ENCODE measurements around the gene ZNF462. TPM values are rescaled to one million over a fixed set of nuclear protein-coding genes. Genes with fewer than 3 reads are reported as not detected.

The ZNF462 gene
- total and polyA plus RNA-seq, 4 donors = 1.3 to 24.0 (median 9.2) TPM

DNA sequence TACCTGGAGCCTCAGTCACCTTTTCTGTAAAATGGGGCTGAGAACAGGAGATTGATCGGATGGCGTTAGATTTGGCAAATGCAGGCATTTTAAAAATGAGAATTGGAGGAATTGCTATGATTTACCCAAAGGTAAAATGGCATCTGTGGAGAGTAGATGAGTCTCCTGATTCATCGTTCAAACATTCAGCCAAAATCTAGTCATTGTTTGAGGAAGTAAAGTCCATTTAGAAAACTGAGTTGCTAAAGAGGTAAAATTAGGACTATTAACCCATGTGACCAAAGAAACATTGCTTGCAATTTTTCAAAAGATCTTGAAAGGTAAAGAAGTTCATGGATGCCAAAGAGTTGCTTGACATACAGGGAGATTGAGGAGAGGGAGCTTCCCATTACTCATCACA lies 69.7 kb downstream of the ZNF462 start:
- Histone ChIP-seq H3K9me3 (ENCODE audit: control insufficient read depth, low read length) (no peaks in the 10 kb centered on the region), H3K36me3 (ENCODE audit: control insufficient read depth in 1 of 2, insufficient read depth in 2 of 2, low read length in 1 of 2) (peaks cover 0 to 5% of the 10 kb centered on the region in 2 donors), H3K4me3 (ENCODE audit: low read length in 2 of 2) (no peak overlapping the region), H3K4me1 (ENCODE audit: control insufficient read depth in 1 of 2, insufficient read depth in 2 of 2, low read length in 2 of 2) (no peaks in the 10 kb centered on the region), H3K27ac (ENCODE audit: low read depth in 1 of 2, low read length in 2 of 2) (no peak overlapping the region), H3K27me3 (ENCODE audit: control insufficient read depth in 1 of 2, insufficient read depth in 2 of 2, low read length in 1 of 2) (no peaks in the 10 kb centered on the region)
- 97 to 99% methylated on average over 3 of the region's 3 CpGs for WGBS, 2 donors
- no peak for ATAC-seq (ENCODE audit: low FRiP score)
- no peak for DNase-seq
- intact Hi-C loops (cut with DNase I) = no loop called here

- intact Hi-C loops (cut with DNase I) = no loop called here
Measured at GRCh38 chr9:106933470-106933869, 70.5 kb downstream of the ZNF462 start.

DNA sequence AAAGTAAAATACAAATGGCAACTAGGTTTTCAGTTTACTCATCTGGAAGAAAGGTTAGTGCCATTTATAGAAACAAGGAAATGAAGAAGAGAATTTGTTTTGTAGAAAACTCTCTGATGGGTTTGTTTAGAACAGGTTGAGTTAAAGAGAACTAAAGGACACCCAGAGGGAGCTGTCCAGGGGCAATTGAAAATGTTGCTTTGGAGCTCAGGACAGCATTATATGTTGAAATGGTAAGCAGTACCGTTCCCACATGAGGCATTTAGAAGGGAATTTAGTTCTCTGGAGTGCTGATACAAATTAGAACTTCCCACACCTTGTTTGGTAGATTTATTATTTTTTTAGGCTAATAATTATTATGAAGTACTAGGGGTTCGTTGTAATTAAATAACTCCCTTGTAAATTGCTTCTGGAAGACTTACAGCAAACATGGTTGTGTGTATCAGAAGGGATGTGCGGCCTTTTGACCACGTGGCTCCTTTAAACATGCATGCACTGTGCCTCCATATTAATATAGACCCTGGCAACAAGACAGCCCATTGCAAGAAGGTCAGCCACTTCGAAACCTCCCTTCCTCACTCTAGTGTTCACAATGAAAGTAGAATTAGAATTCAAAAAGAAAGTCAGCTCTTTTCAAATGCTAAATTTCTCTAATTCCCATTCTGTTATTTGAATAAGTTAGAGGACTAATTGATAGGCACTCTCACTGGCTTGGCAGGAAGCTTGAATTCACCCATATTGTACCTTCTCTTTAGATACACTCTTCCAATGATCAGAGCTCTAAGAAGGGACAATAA lies 71.7 kb downstream of the ZNF462 start:
- DNase-seq (no peak), ATAC-seq (ENCODE audit: low FRiP score) (no peak)
- H3K27me3 ChIP-seq (ENCODE audit: control insufficient read depth in 1 of 2, insufficient read depth in 2 of 2, low read length in 1 of 2) = no peaks in the 10 kb centered on the region
- no peaks in the 10 kb centered on the region for H3K4me1 ChIP-seq (ENCODE audit: control insufficient read depth in 1 of 2, insufficient read depth in 2 of 2, low read length in 2 of 2)
- WGBS, 2 donors = 79 to 87% methylated on average over 5 of the region's 5 CpGs
- intact Hi-C loops (cut with DNase I) = no loop called here
- no peaks in the 10 kb centered on the region for H3K9me3 ChIP-seq (ENCODE audit: control insufficient read depth, low read length)
- peaks cover 3 to 5% of the 10 kb centered on the region in 2 donors for H3K36me3 ChIP-seq (ENCODE audit: control insufficient read depth in 1 of 2, insufficient read depth in 2 of 2, low read length in 1 of 2)
- no peak overlapping the region for H3K4me3 ChIP-seq (ENCODE audit: low read length in 2 of 2)
- no peak overlapping the region for H3K27ac ChIP-seq (ENCODE audit: low read depth in 1 of 2, low read length in 2 of 2)

More at GRCh38 chr9:106933470-106933869, 70.5 kb downstream of the ZNF462 start:
- H3K36me3 ChIP-seq (ENCODE audit: control insufficient read depth in 1 of 2, insufficient read depth in 2 of 2, low read length in 1 of 2) = peaks cover 0 to 5% of the 10 kb centered on the region in 2 donors
- WGBS, 2 donors = 88% methylated on average over 2 of the region's 2 CpGs
- DNase-seq = no peak
- H3K27ac ChIP-seq (ENCODE audit: low read depth in 1 of 2, low read length in 2 of 2) = no peak overlapping the region
- no peaks in the 10 kb centered on the region for H3K4me1 ChIP-seq (ENCODE audit: control insufficient read depth in 1 of 2, insufficient read depth in 2 of 2, low read length in 2 of 2)
- no peak for ATAC-seq (ENCODE audit: low FRiP score)
- no peaks in the 10 kb centered on the region for H3K9me3 ChIP-seq (ENCODE audit: control insufficient read depth, low read length)
- H3K4me3 ChIP-seq (ENCODE audit: low read length in 2 of 2) = no peak overlapping the region
- H3K27me3 ChIP-seq (ENCODE audit: control insufficient read depth in 1 of 2, insufficient read depth in 2 of 2, low read length in 1 of 2) = no peaks in the 10 kb centered on the region

DNA sequence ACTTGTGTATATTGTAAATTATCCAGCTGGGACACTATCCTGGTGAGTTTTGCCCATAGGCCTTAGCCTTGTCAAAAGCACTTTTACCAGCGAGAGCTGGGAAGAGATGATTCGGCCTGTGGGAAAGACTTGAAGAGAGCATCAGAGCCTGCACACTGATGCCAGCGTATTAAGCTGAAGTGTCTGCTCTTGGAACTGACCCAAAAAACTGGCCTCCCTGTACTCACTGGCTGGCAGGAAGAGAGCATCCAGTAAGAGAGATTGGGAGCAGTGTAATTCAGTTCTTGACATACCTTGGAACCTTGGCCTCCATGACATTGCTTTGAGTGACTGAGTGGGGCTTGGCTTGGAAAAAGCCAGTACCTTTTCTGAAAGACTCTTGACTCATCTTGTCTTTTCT lies 73.7 kb downstream of the ZNF462 start:
- intact Hi-C loops (cut with DNase I) = no loop called here

GRCh38 chr9:106941916-106942315 lies 79.0 kb downstream of the ZNF462 start:
- no peak overlapping the region for H3K27ac ChIP-seq (ENCODE audit: low read depth in 1 of 2, low read length in 2 of 2)
- DNase-seq (no peak), ATAC-seq (ENCODE audit: low FRiP score) (no peak)
- no peaks in the 10 kb centered on the region for H3K27me3 ChIP-seq (ENCODE audit: control insufficient read depth in 1 of 2, insufficient read depth in 2 of 2, low read length in 1 of 2)
- H3K4me1 ChIP-seq (ENCODE audit: control insufficient read depth in 1 of 2, insufficient read depth in 2 of 2, low read length in 2 of 2) = no peaks in the 10 kb centered on the region
- 53 to 56% methylated on average over 2 of the region's 2 CpGs for WGBS, 2 donors
- H3K9me3 ChIP-seq (ENCODE audit: control insufficient read depth, low read length) = no peaks in the 10 kb centered on the region
- H3K4me3 ChIP-seq (ENCODE audit: low read length in 2 of 2) = no peak overlapping the region
- H3K36me3 ChIP-seq (ENCODE audit: control insufficient read depth in 1 of 2, insufficient read depth in 2 of 2, low read length in 1 of 2) = peaks cover under 1 to 7% of the 10 kb centered on the region in 2 donors
- intact Hi-C loops (cut with DNase I) = no loop called here

More for the DNA sequence above, 73.7 kb downstream of the ZNF462 start:
- Histone ChIP-seq H3K4me3 (ENCODE audit: low read length in 2 of 2) (no peak overlapping the region), H3K4me1 (ENCODE audit: control insufficient read depth in 1 of 2, insufficient read depth in 2 of 2, low read length in 2 of 2) (no peaks in the 10 kb centered on the region), H3K9me3 (ENCODE audit: control insufficient read depth, low read length) (no peaks in the 10 kb centered on the region), H3K36me3 (ENCODE audit: control insufficient read depth in 1 of 2, insufficient read depth in 2 of 2, low read length in 1 of 2) (peaks cover 5 to 7% of the 10 kb centered on the region in 2 donors), H3K27ac (ENCODE audit: low read depth in 1 of 2, low read length in 2 of 2) (no peak overlapping the region), H3K27me3 (ENCODE audit: control insufficient read depth in 1 of 2, insufficient read depth in 2 of 2, low read length in 1 of 2) (no peaks in the 10 kb centered on the region)
- no peak for DNase-seq
- ATAC-seq (ENCODE audit: low FRiP score) = no peak
- 96 to 98% methylated on average over 3 of the region's 3 CpGs for WGBS, 2 donors

DNA sequence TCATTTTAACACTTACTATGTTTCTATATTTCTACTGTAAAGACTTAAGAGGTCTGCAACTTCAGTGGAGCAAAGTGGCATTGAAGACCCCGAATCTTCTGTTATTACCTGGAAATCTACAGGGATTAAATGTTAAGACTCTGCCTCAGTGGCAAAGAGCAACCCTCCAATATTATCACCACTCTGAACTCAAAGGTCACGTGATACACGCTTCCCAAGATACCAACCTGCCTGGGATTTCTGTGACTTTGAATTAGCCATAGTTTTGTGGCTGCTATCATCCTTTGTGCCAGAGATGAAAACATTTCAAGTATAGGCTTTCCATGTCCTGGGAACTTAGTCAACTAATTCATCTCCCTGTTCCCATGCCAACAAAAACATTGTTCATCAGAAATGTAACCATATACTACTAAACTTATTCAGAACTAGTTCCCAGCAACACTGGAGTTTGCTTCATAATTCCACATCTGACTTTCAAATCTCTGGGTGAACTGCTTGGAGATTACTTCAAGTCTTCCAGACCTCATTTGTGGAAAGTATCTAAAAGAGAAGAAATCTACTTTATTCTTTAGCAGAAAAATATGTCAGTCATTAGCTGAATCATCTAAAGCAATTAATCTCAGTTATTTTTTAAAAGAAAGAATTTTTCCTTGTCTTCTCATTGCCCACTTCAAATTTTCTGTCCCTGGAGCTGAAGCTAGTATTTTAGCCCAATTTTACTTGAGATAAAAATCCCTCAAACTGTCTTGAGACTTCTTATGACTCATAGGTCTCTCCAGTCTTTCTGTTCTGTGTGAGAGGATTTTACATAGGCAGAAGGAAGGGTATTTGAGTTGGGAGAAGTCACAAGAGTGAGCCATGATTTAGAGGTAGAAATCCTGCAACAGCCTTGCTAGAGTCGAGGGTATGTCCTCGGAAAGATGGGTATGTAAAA lies 83.0 kb downstream of the ZNF462 start:
- no peak overlapping the region for H3K27ac ChIP-seq (ENCODE audit: low read depth in 1 of 2, low read length in 2 of 2)
- DNase-seq (no peak), ATAC-seq (ENCODE audit: low FRiP score) (no peak)
- no peaks in the 10 kb centered on the region for H3K9me3 ChIP-seq (ENCODE audit: control insufficient read depth, low read length)
- H3K4me1 ChIP-seq (ENCODE audit: control insufficient read depth in 1 of 2, insufficient read depth in 2 of 2, low read length in 2 of 2) = no peaks in the 10 kb centered on the region
- intact Hi-C loops (cut with DNase I) = no loop called here
- 85 to 86% methylated on average over 5 of the region's 5 CpGs for WGBS, 2 donors
- peaks cover 0 to under 1% of the 10 kb centered on the region in 2 donors for H3K36me3 ChIP-seq (ENCODE audit: control insufficient read depth in 1 of 2, insufficient read depth in 2 of 2, low read length in 1 of 2)
- no peaks in the 10 kb centered on the region for H3K27me3 ChIP-seq (ENCODE audit: control insufficient read depth in 1 of 2, insufficient read depth in 2 of 2, low read length in 1 of 2)
- H3K4me3 ChIP-seq (ENCODE audit: low read length in 2 of 2) = no peak overlapping the region

DNA sequence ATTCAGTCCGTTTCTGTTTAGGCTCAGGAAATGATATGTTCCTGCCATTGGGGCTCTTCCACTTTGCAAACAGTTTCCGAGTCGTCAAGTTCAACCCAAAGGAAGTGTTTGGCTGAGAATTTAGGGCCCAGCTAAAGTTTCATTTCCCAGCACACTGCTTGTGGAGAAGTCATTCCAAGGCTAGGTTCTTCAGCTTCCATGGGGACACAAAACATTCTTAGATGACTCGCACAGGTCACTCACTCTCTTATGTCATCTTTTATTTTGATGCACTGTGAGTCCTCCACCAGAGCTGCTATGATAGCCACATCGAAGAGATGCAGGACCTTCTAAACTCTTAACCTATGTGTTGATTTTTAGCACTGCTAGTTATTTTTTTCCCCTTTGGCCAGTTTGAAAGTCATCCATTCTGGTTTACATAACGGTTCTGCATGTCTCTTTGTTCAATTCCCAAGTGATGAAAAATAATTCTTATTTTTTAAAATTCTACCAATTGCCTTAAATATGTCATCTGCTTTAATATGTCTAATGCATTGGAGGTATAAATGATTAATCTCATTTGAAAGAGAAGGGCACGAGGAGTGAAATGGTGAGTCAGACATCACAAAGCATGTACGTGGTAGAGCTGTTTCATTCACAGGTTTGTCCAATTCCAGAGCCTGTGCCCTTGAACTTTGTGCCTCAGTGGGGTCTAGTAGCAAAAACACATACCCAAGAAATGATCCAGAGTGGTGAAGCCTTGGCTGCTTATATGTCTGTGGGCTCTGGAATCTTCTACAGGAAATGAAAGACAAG lies 84.3 kb downstream of the ZNF462 start:
- no peak for ATAC-seq (ENCODE audit: low FRiP score)

DNA sequence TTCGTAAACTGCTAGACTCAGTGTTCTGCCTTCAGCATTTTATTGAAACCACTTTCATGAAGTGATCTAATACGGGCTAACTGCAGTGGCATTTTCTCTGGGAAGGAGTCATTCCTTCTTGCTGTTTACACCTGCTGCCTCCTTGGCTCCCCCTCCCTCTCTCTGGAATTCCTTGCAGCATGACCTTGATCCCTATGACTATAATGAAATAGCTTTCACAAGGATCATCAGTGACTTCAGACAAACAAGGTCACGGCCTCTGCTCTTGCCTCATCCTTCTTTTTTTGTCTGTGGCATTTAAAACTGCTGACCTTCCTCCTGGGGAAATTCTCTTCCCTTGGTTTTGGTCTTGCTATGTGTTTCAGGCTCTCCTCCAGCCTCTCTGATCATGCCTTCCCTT lies 90.2 kb downstream of the ZNF462 start:
- no peak for ATAC-seq (ENCODE audit: low FRiP score)
- H3K36me3 ChIP-seq (ENCODE audit: control insufficient read depth in 1 of 2, insufficient read depth in 2 of 2, low read length in 1 of 2) = peaks cover 0 to 2% of the 10 kb centered on the region in 2 donors
- no peak for DNase-seq
- intact Hi-C loops (cut with DNase I) = no loop called here
- H3K27ac ChIP-seq (ENCODE audit: low read depth in 1 of 2, low read length in 2 of 2) = no peak overlapping the region
- 88 to 95% methylated on average over 3 of the region's 3 CpGs for WGBS, 2 donors
- H3K27me3 ChIP-seq (ENCODE audit: control insufficient read depth in 1 of 2, insufficient read depth in 2 of 2, low read length in 1 of 2) = no peaks in the 10 kb centered on the region
- H3K4me1 ChIP-seq (ENCODE audit: control insufficient read depth in 1 of 2, insufficient read depth in 2 of 2, low read length in 2 of 2) = no peaks in the 10 kb centered on the region
- H3K4me3 ChIP-seq (ENCODE audit: low read length in 2 of 2) = no peak overlapping the region
- H3K9me3 ChIP-seq (ENCODE audit: control insufficient read depth, low read length) = no peaks in the 10 kb centered on the region

More for the DNA sequence above, 84.3 kb downstream of the ZNF462 start:
- no peak for DNase-seq
- no peaks in the 10 kb centered on the region for H3K36me3 ChIP-seq (ENCODE audit: control insufficient read depth in 1 of 2, insufficient read depth in 2 of 2, low read length in 1 of 2)
- no peaks in the 10 kb centered on the region for H3K27me3 ChIP-seq (ENCODE audit: control insufficient read depth in 1 of 2, insufficient read depth in 2 of 2, low read length in 1 of 2)
- no peak overlapping the region for H3K4me3 ChIP-seq (ENCODE audit: low read length in 2 of 2)
- H3K4me1 ChIP-seq (ENCODE audit: control insufficient read depth in 1 of 2, insufficient read depth in 2 of 2, low read length in 2 of 2) = no peaks in the 10 kb centered on the region
- intact Hi-C loops (cut with DNase I) = no loop called here
- no peak overlapping the region for H3K27ac ChIP-seq (ENCODE audit: low read depth in 1 of 2, low read length in 2 of 2)
- 90 to 93% methylated on average over 8 of the region's 8 CpGs for WGBS, 2 donors
- H3K9me3 ChIP-seq (ENCODE audit: control insufficient read depth, low read length) = no peaks in the 10 kb centered on the region
